OCI-LY3 (cell line): ENCODE data around the gene GANAB.

ENCODE experiments used
- EZH2phosphoT487 ChIP-seq: fragments of 200-600 bp; shearing (Covaris generic); IDR thresholded peaks from 2 replicates; pipeline ENCODE4 v1.6.1; 2018; ENCODE audit warnings: antibody characterized with exemption, mixed run types, low read depth
- TF ChIP-seq, protein P1 (sequence below): fragments of 200-600, 300-600 bp; sonication (generic); IDR thresholded peaks from 2 replicates; pipeline ENCODE4 v1.5.1; 2014; ENCODE audit warnings: antibody characterized with exemption, low read length, low read depth

DNA sequence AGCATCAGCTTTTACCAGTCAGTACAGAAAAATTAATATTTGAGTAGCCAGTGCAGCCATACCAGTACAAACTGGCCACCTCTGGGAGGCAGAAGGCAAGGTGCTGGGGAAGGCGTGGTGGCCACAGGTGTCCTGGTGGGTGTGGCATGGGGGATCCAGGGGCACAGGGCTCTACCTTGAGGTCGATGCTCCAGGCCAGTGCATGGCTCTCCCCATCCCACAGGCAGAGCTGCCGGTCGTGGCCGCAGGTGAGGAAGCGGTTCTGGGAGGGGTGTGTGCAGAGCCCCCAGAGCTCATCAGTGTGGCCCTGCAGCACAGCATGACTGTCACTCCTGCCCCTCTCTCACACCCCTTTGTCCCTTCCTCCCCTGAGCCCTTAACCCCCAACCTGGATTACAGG is 40.9 kb downstream of the GANAB start:
- TF ChIP-seq, protein P1, sequence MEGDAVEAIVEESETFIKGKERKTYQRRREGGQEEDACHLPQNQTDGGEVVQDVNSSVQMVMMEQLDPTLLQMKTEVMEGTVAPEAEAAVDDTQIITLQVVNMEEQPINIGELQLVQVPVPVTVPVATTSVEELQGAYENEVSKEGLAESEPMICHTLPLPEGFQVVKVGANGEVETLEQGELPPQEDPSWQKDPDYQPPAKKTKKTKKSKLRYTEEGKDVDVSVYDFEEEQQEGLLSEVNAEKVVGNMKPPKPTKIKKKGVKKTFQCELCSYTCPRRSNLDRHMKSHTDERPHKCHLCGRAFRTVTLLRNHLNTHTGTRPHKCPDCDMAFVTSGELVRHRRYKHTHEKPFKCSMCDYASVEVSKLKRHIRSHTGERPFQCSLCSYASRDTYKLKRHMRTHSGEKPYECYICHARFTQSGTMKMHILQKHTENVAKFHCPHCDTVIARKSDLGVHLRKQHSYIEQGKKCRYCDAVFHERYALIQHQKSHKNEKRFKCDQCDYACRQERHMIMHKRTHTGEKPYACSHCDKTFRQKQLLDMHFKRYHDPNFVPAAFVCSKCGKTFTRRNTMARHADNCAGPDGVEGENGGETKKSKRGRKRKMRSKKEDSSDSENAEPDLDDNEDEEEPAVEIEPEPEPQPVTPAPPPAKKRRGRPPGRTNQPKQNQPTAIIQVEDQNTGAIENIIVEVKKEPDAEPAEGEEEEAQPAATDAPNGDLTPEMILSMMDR: no peak
- no peak for TF ChIP-seq EZH2phosphoT487
